Endometrial microvascular endothelial cells (primary cell): ENCODE measurements around the gene PRRX2. TPM values are rescaled to one million over a fixed set of nuclear protein-coding genes. Genes with fewer than 3 reads are reported as not detected.
"Not testable (repeated sequence)": the region's sequence is repeated elsewhere in the genome, so short reads cannot be mapped to it uniquely, and the experiment has no call there.

Source experiments
- in situ Hi-C: cut with HindIII; loops from 2 replicates; pipeline ENCODE4 v1.10.0; 2017; ENCODE audit warnings: low sequenced_read_pairs, low pct_unique_long_range_greater_than_20kb; ENCODE audit errors: inconsistent ontology term
- total RNA-seq: library from RNA; depleted of rRNA; stranded (reverse); fragments of >200 nt; gene quantifications from one replicate; pipeline ENCODE4 v1.2.3, GENCODE V29; 2015; ENCODE audit errors: inconsistent ontology term

The PRRX2 gene
- total RNA-seq, 1 donor from 2014 or later = not detected

DNA sequence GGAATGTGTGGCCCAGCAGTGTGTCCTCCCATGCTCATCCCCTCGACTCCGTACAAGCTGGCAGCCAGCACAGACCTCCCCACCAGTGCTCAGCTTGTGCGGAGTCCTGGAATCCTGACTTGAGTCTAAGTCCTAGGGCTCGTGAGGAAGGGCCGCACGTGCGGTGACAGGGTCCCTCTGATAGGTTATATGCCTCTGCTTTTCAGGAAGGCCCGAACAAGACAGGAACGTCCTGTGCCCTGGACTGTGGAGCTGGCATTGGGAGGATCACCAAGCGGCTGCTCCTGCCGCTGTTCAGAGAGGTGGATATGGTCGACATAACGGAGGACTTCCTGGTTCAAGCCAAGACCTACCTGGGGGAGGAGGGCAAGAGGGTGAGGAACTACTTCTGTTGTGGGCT, 31.6 kb upstream of the PRRX2 start:
- in situ Hi-C loops = no loop called here

DNA sequence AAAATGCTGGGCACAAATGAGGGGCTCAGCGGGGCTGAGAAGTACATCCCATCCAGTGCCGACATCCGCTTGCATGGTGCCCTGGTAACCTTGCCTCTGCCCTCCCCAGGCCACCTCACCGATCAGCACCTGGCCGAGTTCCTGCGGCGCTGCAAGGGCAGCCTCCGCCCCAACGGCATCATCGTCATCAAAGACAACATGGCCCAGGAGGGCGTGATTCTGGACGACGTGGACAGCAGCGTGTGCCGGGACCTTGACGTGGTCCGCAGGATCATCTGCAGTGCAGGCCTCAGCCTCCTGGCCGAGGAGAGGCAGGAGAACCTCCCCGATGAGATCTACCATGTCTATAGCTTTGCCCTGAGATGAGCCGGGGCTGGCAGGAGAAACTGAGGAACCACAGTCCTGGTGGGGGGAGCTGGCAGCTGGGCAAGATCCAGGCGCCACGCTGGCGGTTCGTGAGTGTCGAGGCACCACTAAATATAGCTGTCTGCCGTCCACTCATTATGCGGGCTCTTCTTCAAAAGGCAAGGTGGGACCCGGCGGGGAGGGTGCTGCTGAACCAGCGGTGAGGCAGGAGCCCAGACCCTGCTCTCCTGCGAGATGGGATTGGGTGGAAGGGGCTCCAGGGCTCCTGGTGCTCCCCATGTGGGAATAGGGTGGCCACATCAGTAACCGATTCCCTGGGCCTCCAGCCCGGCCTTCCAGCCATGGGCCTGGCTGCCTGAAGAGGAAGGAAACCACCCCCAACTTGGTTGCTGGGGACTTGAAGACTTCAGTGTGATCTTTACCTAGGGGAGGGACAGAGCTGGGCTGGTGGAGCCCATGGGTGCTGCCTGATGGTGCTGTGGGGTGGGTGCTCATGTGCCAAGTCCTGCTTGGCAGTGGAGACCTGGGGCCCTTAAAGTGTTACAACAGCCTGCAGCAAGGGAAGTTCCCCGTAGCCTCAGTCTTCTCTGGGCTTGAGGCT, 30.1 kb upstream of the PRRX2 start:
- in situ Hi-C loops = no loop called here

- in situ Hi-C loops = not testable (repeated sequence)
Observed at GRCh38 chr9:129636343-129636742, 29.1 kb upstream of the PRRX2 start.

DNA sequence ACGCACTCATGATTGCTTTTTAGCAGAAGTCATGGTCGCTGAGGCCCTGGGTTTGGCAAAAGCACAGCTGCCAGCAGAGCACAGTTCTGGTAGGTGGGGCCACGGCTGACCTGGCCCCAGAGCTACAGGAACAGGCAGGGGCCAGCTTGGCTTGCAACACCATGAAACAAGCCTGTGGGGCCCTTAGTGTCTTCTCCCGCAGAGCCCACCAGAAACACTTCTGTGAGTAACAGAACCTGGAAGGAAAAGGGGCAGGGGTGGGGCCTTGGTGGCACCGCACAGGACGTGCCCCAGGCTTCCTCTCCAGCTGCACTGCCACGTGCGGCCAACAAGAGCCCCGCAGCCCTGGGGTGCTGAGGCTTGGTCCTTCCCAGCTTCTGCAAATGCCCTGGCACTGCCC, 28.3 kb upstream of the PRRX2 start:
- in situ Hi-C loops = no loop called here

GRCh38 chr9:129637673-129638439, 27.6 kb upstream of the PRRX2 start:
- in situ Hi-C loops = no loop called here

GRCh38 chr9:129639034-129639630, 26.3 kb upstream of the PRRX2 start:
- in situ Hi-C loops = no loop called here

DNA sequence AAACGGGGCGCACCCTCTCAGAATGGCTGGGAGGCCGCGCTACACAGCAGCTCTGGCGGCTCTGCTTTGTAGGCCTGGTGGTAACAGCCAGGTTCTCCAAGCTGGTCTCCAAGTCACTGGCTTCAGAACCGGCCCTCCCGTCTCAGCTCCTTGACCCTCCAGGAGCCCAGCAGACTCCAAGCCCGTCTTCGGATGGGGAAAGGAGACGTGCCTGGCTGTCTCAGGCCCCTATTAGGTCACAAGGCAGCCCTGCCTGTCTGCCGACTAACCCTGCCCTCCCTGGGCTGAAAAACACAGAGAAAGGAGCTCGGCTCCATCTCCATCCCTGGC, 25.7 kb upstream of the PRRX2 start:
- in situ Hi-C loops = no loop called here

DNA sequence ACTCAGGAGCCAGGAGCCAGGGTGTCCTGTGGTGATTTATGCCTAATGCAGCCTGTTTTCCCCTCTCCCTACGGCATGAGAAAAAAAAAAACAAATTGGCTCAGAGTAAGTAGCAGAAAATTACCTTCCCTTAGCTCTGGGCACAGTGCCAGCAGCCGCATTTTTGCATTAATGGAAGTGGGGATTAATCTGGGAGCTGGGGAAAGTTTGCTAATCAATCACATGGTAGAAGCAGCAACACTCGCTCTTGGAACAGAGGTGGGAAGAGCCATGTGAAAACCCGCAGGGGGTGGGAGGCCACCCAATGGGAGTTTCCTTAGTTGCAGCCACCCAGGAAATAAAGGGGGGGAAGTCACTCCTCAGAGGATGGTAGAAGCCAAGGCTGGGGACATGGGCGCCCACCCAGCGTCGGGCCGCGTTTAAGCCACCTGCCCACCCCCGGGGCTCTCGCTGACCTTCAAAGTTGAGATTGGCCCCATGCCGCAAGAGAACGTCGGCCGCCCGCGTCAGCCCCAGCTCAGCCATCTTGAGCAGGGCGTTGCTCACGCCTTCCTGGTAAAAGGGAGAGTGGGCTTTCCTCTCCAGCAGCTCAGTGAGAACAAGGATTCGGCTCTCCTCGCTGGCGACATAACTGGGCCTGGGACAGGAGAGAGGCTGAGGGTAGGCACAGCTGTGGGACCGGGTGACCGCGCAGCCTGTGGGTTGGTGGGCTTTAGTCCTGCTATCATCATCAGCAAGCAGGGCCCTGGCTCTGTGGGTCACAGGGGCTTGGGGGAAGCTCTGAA, 25.2 kb upstream of the PRRX2 start:
- in situ Hi-C loops = no loop called here

- in situ Hi-C loops = no loop called here
Observed at GRCh38 chr9:129640871-129641749, 24.3 kb upstream of the PRRX2 start.

- in situ Hi-C loops = no loop called here
Observed at GRCh38 chr9:129641750-129642585, 23.5 kb upstream of the PRRX2 start, which contains the start of gene ASB6. Gene ASB6 (minus strand): TSS chr9:129642151. CDS start chr9:129641999, 152 bp downstream.

DNA sequence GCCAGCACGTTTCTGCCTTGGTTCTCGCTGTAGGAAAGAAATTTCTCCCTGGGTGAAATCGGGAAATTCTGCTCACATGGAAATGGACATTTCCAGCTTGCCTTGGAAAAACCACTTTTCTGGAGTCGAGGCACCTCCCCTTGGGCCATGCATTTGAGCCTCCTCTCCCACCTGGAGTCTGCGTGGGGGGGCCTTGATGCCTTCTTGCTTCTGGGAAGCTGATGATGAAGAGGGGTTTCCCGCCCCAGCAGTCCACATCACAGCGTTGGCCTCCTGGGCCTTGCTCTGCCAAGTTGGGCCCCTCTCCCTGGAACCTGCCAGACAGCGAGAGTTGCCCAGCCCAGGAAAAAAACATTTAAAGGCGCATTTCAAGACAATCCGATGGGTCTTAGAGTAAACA, 21.7 kb upstream of the PRRX2 start:
- in situ Hi-C loops = no loop called here

- in situ Hi-C loops = no loop called here
Observed at GRCh38 chr9:129644365-129644764, 21.1 kb upstream of the PRRX2 start.

DNA sequence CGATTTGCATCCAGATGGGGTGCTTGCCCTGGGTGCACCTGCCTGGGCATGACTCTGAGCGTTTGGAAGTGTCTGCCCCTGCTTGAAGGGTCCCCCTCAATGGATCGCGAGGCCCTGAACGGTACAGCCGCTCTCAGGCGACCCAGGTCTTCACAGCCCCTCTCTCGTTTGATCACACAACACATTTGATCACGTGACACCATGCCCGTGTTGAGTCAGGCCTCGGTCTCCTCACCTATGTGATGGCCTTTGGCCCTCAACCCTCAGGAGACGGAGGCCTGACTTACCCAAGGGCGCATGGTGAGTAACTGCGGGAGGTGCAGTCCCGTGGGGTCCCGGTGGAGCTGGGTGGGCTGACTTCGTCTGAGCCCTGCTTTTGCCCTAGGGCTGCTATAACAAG, 20.5 kb upstream of the PRRX2 start:
- in situ Hi-C loops = no loop called here

- in situ Hi-C loops = no loop called here
Observed at GRCh38 chr9:129646252-129646651, 19.2 kb upstream of the PRRX2 start.

GRCh38 chr9:129646654-129647053, 18.8 kb upstream of the PRRX2 start:
- in situ Hi-C loops = no loop called here

- in situ Hi-C loops = no loop called here
Observed at GRCh38 chr9:129647635-129648034, 17.8 kb upstream of the PRRX2 start.

DNA sequence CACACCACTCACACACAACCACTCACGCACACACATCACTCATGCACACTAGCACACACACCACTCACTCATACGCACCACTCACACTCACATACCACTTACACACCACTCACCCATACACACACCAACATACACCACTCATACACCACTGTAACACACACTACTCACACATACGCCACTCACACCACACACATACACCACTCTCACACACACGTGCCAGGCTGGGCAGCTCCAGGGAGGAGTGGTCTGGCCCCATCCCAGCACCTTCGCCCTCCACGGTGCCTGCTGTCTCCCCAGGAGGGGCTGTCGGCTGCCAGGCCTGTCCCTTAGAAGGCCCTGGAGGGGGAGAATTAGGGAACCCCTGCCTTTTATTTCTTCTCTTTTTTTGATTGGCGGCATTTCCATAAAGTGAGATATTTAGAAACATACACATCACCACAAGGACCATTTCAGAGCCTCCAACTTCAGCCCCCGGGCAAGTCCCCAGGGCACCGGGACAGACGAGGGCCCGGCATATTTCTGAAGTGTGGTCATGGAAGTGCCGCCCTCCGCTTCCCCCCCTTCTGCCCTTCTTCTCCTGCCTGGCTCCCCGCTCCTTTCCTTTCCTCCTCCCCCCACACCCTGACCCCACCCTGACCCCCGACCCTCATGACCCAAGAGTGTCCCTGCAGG, 17.2 kb upstream of the PRRX2 start:
- in situ Hi-C loops = no loop called here
